Dedifferentiated amniotic fluid mesenchymal stem cell (primary cell): ENCODE data around the gene CDCA5.
"Not testable (repeated sequence)": the region's sequence is repeated elsewhere in the genome, so short reads cannot be mapped to it uniquely, and the experiment has no call there.

Experiments
- DNase-seq: peaks from one replicate; pipeline ENCODE4 v3.0.0-alpha.2; 2016; ENCODE audit errors: extremely low spot score

CDCA5 gene

DNA sequence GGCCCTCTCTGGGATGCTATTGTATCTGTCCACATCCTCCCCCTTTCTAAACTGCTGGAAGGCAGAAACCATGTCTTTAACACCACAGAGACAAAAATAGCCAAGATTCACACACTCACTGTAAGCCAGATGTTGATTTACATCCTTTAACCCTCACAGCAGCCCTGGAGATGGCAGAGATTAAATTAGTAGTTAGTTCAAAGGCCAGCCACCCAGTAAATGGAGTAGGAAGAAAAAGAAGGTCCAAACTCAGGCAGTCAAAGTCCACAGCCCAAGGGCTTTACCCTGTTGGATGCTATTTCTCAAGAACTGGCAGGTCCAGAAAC is 35.8 kb upstream of the CDCA5 start:
- DNase-seq, result no peak

DNA sequence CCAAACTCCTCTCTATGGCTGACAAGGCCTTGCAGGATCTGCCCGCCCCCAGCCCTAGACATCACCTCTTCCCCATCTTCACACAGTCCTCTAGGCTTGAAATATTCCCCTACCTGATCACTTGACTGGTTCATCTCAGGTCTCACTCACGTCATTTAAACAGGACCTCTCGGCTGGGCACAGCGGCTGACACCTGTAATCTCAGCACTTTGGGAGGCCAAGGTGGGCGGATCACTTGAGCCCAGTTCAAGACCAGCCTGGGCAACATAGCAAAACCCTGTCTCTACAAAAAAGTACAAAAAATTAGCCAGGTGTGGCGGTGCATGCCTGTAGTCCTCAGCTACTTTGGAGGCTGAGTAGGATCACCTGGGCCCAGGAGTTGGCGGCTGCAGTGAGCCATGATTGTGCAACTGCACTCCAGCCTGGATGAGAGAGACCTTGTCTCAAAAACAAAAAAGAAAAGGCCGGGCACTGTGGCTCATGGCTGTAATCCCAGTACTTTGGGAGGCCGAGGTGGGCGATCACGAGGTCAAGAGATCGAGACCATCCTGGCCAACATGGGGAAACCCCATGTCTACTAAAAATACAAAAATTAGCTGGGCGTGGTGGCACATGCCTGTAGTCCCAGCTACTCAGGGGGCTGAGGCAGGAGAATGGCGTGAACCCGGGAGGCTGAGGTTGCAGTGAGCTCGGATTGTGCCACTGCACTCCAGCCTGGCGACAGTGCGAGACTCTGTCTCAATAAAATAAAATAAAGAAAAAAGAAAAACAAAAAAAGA is 35.2 kb upstream of the CDCA5 start:
- DNase-seq, result not testable (repeated sequence)

DNA sequence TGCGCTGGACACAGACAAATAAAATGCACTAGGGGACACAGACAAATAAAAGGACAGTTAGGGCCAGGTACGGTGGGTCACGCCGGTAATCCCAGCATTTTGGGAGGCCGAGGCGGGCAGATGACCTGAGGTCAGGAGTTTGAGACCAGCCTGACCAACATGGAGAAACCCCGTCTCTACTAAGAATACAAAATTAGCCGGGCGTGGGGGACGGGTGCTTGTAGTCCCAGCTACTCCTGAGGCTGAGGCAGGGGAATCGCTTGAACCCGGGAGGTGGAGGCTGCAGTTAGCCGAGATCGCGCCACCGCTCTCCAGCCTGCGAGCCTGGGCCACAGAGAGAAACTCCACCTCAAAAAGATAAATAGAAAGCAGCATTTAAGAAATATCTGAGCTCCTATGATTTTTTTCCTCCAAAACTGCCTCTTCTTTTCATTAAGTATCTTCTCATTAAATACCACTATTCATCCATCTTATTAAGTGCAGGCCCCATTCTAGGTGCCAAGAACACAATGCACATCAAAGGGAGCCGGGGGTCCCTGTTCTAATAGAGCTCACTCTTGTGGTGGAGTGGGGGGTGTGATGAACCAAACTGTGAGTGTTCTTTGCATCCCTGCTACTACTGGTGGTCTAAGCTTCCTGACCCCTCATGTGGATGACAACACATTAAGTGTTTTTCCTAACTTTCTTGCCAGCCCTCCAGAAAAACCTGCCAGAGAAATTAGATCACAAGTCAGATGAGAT is 34.4 kb upstream of the CDCA5 start:
- no peak for DNase-seq

DNA sequence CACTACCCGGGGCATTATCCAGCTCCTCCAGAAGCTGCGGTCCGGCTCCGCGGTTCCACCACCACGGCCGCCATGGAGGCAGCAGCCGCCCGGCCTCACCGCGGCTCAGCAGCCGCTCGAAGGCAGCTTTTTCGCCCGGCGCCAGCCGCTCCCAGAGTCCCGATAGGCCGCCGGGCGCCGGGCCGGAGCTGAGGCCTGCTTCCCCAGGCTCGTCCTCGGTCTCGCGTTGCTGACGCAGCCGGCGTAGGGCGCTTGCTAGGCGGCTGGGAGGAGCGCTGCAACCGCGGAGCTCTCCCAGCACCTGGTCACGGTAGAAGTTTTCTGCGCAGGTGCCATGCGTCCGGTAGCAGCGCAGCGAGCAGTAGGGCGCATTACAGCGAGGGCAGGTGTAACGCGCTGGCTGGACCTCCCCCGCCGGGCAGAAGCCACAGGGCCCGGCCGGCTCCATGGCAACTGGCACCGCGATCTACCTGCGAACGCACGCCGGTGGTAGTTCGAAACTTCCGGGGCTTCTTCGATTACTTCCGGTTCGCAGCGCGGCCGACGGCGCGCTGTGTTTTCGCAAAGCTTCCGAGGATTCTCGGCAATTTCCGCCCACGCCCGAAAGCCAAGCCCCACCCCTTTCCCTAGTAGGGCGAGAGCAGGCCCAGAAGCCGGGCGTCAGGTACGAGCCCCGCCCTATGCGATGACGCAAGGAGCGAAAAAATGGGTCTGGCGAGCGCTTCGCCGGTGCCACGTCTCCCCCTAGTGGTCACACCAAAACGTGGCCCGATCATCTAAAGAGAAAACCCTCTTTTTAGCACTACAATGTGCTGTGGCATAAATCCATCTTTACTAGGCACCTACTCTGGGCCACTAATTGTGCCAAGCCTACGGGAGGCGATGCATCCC is 33.6 kb upstream of the CDCA5 start, which contains the start of gene ZNHIT2:
ZNHIT2 (minus strand) TSS at position 496 of the 891 bp plus-strand sequence; CDS start at position 448, 48 bp downstream.
- peak; percentile 99 for DNase-seq

DNA sequence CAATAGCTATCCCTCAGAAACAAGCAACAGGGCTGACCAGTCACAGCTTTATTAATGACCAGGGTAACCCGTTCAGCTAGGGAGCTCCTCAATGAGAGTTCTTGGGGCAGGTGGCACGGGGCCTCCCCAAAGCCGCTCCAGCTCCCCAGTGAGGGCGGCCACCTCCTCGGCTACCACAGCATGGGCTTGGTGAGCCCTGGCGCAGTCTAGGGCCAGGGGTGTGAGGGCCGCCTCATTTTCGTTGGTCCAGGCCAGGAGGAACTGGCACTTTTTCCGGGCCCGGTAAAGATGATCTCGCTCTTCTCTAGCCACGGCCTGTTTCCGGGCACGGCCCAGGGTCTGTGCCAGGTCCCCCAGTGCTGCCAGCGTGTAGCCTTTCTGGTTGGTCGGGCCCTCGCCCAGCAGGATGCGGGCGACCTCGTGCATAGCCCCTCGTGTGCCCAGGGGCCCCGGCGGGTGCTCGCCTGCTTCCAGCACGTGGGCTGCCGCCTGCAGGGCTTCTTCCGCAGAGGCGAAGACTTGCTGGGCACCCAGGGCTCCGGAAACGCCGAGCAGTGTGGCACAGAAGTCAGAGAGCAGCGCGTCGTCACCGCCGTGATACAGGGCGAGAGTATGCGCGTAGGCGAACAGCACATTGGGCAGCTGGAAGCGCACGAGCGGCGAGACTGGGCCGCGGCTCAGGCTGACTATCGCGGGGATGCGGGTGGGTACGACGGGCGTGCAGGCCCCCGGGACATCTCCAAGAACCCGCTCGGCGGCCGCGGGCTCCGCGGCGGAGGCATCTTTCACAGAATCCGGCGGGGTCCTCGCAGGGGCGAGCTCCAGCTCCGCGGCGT is 32.7 kb upstream of the CDCA5 start:
- peak; percentile 50 for DNase-seq

DNA sequence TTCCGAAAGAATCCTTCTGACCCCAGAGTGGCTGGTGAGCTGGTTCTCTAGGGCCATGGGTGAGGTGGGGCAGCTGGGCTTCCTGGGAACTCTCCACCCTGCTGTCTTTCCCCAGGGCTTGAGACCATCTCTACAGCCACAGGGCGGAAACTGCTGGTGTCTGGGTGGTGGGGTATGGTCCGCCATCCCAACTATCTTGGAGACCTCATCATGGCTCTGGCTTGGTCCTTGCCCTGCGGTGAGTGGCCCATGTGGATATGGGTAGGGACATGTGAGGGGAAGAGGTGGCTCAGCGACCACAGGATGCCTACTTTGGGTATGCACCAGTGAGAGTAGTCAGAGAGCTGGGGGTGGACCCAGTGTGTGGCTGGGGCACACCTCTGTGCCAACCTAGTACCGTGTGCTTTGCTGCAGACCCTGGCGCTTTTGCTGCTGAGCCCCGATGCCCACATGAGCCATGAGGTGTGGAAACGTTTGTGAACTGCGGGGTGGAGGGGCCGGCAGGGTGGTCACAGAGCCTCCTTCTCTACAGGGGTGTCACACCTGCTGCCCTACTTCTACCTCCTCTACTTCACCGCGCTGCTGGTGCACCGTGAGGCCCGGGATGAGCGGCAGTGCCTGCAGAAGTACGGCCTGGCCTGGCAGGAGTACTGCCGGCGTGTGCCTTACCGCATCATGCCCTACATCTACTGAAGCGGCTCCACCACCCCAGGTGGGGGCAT is 31.7 kb upstream of the CDCA5 start:
- no peak for DNase-seq

DNA sequence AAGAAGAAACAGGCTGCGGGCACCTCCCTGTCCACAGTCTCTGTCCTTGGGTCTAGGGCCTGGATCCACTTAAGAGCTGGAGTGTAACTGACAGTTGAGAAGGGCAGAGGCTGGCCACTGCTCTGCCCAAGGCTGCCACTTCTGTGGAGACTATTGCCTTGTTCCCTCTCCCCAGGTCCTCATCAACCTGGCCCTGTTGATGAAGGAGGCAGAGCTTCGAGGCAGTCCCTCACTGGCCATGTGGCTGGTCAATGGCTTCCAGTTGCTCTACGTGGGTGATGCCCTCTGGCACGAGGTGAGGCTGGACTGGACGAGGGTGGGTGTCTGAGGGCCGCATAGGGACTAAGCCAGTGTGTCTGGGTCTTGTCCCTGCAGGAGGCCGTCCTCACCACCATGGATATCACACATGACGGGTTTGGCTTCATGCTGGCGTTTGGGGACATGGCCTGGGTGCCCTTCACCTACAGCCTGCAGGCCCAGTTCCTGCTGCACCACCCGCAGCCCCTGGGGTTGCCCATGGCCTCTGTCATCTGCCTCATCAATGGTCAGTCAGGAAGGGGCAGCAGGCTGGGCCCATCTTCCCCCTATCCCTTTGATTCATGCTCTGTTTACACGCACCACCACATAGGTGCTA is 30.8 kb upstream of the CDCA5 start:
- no peak for DNase-seq

DNA sequence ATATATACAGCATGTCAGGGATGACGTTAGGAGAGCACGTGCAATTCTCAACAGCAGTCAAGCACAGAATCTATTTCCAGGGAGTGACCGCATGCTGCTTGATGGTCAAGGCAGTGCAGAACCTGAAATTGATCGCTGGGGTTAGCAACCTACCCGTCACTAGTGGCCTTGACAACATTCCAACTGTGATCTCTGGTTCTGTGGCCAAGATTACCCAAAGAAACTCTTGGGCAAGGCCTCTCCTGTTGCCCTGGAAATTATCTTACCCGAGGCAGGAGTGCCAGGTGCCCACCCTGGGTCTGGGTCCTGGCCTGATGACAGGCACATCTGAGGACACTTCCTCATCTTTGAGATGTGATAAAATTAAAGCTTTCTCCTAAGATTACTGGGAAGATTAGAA is 30.0 kb upstream of the CDCA5 start:
- no peak for DNase-seq

DNA sequence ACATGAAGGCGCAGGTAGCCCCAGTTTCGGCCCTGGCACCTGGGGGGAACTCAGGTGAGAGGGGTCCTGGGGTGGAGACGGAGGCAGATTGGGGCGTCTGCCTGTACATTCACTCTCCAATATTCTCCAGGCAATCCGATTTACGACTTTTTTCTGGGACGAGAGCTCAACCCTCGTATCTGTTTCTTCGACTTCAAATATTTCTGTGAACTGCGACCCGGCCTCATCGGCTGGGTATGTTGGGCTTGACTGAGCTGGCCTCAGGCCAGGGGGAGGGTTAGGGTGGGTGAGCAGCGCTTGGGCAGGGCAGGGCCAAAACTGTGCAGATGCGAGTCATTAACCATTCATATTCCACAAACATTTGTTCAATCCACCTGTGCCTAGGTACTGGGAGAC is 29.5 kb upstream of the CDCA5 start:
- no peak for DNase-seq

DNA sequence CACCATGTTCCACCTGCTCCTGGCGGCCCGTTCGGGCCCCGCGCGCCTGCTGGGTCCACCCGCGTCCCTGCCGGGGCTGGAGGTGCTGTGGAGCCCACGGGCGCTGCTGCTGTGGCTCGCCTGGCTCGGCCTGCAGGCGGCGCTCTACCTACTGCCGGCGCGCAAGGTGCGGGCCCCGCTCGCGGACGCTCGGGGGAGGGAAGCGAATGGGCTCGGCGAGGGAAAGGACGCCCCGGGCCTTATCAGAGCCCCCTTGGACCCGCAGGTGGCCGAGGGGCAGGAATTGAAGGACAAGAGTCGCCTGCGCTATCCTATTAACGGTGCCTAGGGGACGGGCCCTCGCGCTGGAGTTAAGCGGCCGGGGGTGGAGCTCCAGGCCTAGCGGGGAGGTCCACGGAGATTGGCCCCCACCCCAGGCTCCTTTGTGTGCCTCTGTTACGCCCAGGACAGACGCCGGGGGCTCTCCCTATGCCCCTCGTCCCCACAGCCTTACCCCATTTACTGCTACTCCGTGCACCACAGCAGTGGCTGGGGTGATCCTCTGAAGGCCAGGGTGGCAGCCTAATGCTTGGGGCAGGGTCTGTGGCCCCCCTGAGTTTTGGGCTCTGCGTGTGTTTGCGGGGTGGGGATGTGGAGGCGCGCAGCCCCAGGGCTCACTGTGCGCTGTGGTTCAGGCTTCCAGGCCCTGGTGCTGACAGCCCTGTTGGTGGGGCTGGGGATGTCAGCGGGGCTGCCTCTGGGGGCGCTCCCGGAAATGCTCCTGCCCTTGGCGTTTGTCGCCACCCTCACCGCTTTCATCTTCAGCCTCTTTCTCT is 28.9 kb upstream of the CDCA5 start:
- DNase-seq, result no peak

DNA sequence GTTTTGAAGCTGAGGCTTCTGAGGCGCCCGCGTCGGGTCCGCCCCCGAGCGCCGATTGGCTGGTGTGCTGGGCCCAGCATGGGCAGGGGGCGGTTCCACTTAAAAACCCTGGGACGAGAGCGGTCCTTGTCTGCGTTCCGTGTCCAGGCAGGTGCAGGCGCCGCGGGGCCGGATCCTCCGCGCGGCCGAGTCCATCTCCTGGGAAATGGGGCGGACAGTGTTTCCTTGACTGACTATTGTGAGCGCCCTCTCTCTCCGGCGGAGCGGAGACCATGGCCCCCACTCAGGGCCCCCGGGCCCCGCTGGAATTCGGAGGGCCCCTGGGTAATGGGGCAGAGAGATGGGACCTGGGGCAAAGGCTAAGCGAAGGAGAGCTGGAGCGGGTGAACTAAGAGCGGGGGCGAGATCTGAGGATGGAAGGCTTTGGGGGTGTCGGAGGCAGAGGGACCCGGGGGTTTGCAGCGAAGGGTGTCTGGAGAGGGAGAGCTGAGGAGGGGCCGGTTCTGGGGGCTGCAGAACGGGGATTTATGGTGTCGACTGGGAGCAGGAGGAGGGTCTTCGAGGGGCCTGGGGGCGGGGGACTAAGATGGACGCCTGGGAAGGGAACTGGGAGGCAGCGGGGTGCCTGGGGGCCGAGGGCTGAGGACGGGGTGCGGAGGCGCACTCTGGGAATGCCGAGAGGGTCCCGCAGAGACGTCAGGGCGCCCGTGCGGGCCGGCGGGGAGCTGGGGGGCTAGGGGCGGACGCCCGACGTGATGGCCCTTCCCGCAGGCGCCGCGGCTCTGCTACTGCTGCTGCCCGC is 28.1 kb upstream of the CDCA5 start, which contains the start of gene TM7SF2:
TM7SF2 (plus strand) TSS at position 129 of the 802 bp plus-strand sequence; CDS start at position 273, 144 bp downstream.
- peak; percentile 56 for DNase-seq

DNA sequence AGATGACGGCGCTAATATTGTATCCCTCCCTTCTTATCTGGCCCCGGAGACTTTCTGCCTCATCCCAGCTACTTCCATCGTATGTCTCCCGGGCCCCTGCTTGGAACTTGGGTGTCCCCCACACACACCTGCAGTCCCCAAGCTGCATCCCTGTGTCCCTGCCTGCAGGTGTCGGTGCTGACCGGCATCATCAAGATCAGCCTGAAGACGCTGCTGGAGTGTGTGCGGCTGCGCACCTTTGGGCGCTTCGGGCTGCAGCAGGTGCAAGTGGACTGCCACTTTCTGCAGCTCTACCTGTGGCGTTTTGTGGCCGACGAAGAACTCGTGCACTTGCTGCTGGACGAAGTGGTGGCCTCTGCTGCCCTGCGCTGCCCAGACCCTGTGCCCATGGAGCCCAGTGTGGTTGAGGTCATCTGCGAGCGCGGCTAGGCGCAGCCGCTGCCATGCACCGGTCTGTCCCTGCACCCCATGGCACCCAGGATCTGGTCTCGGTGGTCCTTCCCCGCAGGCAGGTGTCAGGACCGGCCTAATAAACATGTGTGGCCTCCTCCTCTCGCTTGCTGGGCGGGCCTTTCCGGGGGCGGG is 27.4 kb upstream of the CDCA5 start:
- no peak for DNase-seq

DNA sequence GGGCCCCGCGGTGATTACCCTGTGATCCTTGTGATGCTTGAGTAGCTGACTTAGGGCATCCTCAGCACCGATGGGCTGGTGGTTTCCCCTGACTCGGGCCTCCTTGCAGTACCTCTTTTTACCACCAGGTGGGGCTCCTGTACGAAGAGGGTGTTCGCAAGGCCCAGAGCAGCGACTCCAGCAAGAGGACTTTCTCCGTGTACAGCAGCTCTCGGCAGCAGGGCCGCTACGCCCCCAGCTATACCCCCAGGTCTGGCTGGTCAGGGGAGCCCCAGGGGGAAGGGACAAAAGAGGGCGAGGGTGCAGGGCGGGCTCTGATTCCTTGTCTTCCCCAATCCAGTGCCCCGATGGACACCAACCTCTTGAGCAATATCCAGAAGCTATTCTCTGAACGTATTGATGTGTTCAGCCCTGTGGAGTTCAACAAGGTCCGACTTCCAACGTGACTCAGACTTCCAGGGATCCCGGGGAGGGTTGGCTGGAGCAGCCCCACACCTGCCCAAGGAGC is 26.6 kb upstream of the CDCA5 start:
- peak; percentile 82 for DNase-seq

DNA sequence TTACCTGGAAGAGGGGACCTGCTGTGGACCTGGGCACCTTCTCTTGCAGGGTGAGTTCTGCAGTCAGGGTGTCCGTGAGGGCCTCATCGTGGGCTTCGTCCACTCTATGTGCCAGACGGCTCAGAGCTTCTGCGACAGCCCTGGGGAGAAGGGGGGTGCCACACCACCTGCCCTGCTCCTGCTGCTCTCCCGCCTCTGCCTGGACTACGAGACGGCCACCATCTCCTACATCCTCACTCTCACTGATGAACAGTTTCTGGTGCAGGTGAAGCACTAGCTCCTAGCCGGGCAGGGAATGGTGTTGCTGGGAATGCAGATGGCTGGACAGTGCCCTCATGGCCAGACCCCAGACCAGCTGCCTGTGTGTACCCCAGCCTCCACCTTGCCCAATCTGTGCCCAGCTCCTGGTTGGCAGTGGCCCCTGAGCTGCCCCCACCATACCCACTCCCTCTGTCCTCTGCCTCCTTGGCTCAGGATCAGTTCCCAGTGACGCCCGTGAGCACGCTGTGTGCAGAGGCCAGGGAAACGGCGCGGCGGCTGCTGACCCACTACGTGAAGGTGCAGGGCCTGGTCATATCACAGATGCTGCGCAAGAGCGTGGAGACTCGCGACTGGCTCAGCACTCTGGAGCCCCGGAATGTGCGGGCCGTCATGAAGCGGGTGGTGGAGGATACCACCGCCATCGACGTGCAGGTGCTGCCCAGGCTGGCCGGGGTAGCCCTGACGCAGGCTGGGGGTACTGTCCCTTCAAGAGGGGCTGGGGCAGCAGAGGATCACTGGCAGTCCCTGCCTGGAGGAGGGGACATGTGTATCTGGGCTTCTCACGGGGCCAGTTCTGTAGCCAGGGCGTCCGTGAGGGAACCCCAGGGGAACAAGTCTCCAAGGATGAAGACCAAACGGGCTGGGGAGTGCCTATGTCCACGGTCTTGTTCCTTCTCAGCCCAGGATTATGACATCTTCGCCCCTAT is 25.7 kb upstream of the CDCA5 start:
- DNase-seq, result no peak

DNA sequence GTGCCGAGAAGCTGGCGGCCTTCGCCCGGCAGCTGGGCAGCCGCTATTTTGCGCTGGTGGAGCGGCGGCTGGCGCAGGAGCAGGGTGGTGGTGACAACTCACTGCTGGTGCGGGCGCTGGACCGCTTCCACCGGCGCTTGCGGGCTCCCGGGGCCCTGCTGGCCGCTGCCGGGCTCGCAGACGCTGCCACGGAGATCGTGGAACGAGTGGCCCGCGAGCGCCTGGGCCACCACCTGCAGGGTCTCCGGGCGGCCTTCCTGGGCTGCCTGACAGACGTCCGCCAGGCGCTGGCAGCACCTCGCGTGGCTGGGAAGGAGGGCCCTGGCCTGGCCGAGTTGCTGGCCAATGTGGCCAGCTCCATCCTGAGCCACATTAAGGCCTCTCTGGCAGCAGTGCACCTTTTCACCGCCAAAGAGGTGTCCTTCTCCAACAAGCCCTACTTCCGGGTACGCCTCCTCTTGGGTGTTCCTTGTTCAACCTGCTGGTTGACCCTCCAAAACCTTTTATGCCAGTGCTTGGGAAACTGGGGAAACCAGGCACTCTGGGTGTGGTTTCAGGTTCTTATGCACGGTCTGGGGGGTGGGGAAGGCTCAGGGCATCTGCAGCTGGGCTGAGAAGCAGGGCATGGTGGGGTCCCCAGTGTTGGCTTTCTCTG is 24.8 kb upstream of the CDCA5 start:
- no peak for DNase-seq
